GM20000 (cell line): ENCODE measurements around the gene UBE2O.

Experiments used
- DNase-seq: peaks from one replicate; pipeline ENCODE4 v3.0.0; 2012; ENCODE audit warnings: low spot score
- CTCF ChIP-seq: IDR thresholded peaks from 2 replicates; pipeline ENCODE4 v1.5.1; 2012; ENCODE audit warnings: mild to moderate bottlenecking, control low read depth; ENCODE audit errors: extremely low read depth, missing control alignments

Gene UBE2O

GRCh38 chr17:76378548-76379274 lies 74.2 kb downstream of the UBE2O start:
- no peak for TF ChIP-seq CTCF
- no peak for DNase-seq

GRCh38 chr17:76376318-76377133 lies 76.4 kb downstream of the UBE2O start:
- no peak for DNase-seq
- TF ChIP-seq CTCF = no peak

GRCh38 chr17:76371656-76372628 lies 81.0 kb downstream of the UBE2O start:
- TF ChIP-seq CTCF = no peak
- DNase-seq = no peak

GRCh38 chr17:76370261-76370993 lies 82.5 kb downstream of the UBE2O start:
- no peak for TF ChIP-seq CTCF
- DNase-seq = no peak

- no peak for DNase-seq
- no peak for TF ChIP-seq CTCF
Measured at GRCh38 chr17:76369804-76370203, 83.1 kb downstream of the UBE2O start.

GRCh38 chr17:76369379-76369778 lies 83.6 kb downstream of the UBE2O start:
- no peak for TF ChIP-seq CTCF
- no peak for DNase-seq
